GM19467 (cell line): ENCODE measurements around the gene BCL2L12.

Source experiments
- ATAC-seq: cut with Tn5 transposase; IDR thresholded peaks from one replicate; pipeline ENCODE4 v1.9.1; 2021; ENCODE audit warnings: mild to moderate bottlenecking, moderate library complexity; ENCODE audit not compliant: unreplicated experiment

Gene BCL2L12

GRCh38 chr19:49684251-49684982 is 18.7 kb downstream of the BCL2L12 start:
- no peak for ATAC-seq

GRCh38 chr19:49684983-49685553 is 19.3 kb downstream of the BCL2L12 start:
- ATAC-seq = no peak

- ATAC-seq = no peak
Observed at GRCh38 chr19:49685845-49686332, 20.2 kb downstream of the BCL2L12 start.

- no peak for ATAC-seq
Observed at GRCh38 chr19:49686503-49687088, 20.9 kb downstream of the BCL2L12 start.

- ATAC-seq = no peak
Observed at GRCh38 chr19:49687150-49687549, 21.4 kb downstream of the BCL2L12 start.

- no peak for ATAC-seq
Observed at GRCh38 chr19:49687566-49688316, 22.0 kb downstream of the BCL2L12 start.

DNA sequence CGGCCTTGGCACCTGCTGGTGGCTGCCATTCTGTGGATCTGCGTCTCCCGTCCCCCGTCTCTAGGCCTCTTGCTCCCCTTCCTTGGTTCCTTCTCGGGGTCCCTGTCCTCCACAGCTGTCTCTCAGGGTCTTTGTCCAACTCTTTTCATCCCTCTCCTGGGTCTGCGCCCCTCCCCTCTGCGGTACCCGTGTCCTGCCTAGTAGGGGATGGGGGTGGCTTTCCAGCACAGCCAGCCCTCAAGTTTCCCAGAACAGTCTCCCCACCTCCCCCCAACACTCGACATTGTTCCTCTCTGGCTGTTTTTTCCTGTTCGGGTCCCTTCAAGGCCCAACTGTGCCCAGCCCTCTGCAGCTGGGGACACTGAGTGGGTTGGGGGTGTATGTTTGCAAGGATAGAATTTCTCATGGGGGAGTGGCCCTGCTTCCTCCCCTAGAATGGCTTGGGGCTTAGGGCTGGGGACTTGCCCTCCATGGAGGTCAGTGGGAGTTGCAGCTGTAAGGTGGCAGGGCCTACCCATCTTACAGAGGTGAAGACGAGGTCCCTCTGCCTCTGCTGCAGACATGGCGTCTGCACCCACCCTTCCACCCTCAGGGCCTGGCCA is 22.9 kb downstream of the BCL2L12 start:
- ATAC-seq = no peak

DNA sequence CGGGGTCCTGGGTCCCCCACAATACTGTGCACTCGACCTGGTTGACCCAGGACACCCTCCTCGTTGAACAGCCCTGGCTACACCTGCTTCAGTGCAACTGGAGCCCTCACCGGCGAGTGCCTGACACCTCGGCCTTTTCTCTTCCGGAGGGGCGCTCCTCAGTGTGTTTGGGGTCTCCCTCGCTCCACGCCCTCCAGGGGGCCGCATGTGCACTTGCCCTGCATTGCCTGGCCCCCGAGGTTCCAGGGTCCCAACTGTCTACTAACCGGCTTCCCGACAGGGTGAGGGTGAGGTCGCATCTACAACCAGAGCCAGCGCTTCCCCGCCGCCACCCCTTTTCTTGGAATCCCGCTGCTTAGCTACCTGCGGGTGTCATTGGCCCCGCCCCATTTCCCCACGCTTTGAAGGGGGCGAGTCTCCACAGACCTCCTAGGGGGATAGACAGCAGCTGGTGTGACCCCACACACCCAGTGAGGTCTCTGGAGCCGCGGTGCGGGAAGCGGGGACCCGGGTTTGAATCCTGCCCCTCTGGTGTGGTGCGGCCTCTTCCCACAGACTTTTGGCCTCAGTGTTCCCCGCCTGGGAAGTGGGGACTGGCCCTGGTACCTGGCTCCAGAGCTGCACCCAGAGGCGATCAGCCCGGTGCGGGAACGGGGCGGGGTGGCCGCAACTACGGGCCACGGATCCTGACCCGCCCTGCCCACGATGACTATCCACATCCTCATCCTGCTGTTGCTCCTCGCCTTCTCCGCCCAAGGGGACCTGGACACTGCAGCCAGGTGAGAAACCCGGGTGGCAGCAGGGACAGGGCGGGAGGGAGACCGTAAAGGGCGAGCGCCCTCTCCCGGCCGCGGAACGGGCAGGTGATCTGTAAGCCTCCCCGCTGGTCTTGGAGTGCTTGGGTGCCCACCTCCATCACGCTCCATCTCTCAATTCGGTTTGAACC is 23.7 kb downstream of the BCL2L12 start, which contains the start of gene ADM5:
Gene ADM5, plus strand, starts transcription at position 462 of the 946 bp plus-strand sequence. Its CDS starts 244 bp downstream, at position 706.
- ATAC-seq = no peak

- no peak for ATAC-seq
Observed at GRCh38 chr19:49690079-49690655, 24.4 kb downstream of the BCL2L12 start.

GRCh38 chr19:49690656-49691242 is 25.0 kb downstream of the BCL2L12 start, which contains the start of gene CPT1C:
Gene CPT1C, plus strand, starts transcription at chr19:49691116. Its CDS starts 1,137 bp downstream, at chr19:49692253.
- ATAC-seq = no peak

GRCh38 chr19:49691243-49692146 is 25.8 kb downstream of the BCL2L12 start:
- ATAC-seq = no peak

DNA sequence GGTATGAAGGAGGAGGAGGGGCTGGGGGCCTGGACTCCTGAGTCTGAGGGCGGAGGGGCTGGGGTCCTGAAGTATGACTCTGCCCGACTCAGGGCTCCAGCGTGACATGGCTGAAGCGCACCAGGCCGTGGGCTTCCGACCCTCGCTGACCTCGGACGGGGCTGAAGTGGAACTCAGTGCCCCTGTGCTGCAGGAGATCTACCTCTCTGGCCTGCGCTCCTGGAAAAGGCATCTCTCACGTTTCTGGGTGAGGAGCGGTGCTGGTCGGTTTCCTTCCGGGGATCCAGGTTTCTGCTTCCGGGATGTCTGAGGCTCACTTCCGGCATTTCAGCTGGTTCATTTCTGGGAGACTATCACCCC is 26.4 kb downstream of the BCL2L12 start:
- no peak for ATAC-seq

GRCh38 chr19:49696115-49696514 is 30.4 kb downstream of the BCL2L12 start:
- no peak for ATAC-seq

DNA sequence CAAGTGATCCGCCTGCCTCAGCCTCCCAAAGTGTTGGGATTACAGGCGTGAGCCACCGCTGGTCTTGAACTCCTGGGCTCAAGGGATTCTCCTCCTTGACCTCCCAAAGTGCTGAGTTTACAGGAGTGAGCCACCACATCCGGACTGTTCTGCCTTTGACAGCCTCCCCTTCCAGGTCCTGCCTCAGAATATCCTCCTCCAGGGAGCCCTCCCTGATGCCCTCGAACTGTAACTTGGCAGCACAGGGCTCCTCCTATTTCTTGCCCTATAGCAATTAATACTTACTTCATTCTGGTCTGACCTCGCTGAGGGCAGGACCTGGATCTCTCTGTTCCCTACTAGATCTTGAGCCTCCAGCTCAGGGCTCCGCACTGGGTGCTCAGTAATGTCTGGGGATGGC is 31.1 kb downstream of the BCL2L12 start:
- no peak for ATAC-seq

DNA sequence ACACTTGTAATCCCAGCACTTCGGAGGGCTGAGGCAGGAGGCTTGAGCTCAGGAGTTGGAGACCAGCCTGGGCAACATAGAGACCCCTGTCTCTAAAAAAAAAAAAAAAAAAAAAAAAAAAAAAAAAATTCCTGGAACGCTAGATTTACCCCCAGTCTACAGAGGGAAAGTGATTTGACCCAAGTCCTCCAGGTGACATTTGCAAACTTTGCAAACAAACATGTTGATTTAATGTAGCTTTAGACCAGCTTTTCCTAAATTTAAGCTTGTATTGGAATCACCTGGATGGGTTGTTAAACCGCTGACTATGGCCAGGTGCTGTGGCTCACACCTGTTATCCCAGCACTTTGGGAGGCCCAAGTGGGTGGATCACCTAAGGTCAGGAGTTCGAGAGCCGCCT is 33.6 kb downstream of the BCL2L12 start:
- no peak for ATAC-seq

DNA sequence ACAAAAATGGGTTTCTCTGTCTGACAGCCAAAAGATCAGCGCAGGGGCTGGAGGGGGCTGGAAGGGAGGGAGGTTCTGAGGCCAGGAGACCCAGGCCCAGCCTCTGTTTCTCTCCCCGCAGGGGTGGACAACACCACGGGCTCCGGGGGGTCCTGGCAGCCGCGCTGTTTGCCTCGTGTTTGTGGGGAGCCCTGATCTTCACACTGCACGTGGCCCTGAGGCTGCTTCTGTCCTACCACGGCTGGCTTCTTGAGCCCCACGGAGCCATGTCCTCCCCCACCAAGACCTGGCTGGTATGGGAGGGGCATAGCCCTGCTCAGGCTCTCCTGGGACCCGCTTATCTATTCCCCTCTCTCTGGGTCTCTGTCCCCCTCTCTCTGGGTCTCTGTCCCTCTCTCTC is 34.8 kb downstream of the BCL2L12 start:
- no peak for ATAC-seq

- no peak for ATAC-seq
Observed at GRCh38 chr19:49701271-49701786, 35.6 kb downstream of the BCL2L12 start.
